Measurements from ENCODE around the gene CXCR4. TPM values are rescaled to one million over a fixed set of nuclear protein-coding genes. Genes with fewer than 3 reads are reported as not detected.

Gene CXCR4
- total and polyA plus RNA-seq, 2 experiments from 2014 or later = 2.1 TPM

- no peaks in the 10 kb centered on the region for H3K9me2 ChIP-seq (ENCODE audit: insufficient read depth)
- no peaks in the 10 kb centered on the region for H3K4me1 ChIP-seq (ENCODE audit: insufficient read depth)
- no peaks in the 10 kb centered on the region for H3K36me3 Mint-ChIP-seq (ENCODE audit: low read depth)
- peak overlapping the region; percentile 54; the same call in 1 of the 2 replicates for H2AFZ ChIP-seq
- H3K9me3 Mint-ChIP-seq = no peaks in the 10 kb centered on the region
- TF ChIP-seq ZNF114 (CRISPR knock-in tag; IDR thresholded peaks at IDR 0.05) = no peak
- no peak for TF ChIP-seq EZH2 (IDR thresholded peaks at IDR 0.05; ENCODE audit: low read depth, unreplicated experiment)
- TF ChIP-seq ZNF462 (CRISPR knock-in tag; IDR thresholded peaks at IDR 0.05) = no peak
- TF ChIP-seq REST (IDR thresholded peaks at IDR 0.05; ENCODE audit: unreplicated experiment) = no peak
- no peak for TF ChIP-seq EZH2phosphoT487 (IDR thresholded peaks at IDR 0.05; ENCODE audit: unreplicated experiment)
- TF ChIP-seq ETS1 (IDR thresholded peaks at IDR 0.05) = no peak
- no peak for TF ChIP-seq STAT1 (IDR thresholded peaks at IDR 0.05; ENCODE audit: unreplicated experiment)
- TF ChIP-seq NANOG (IDR thresholded peaks at IDR 0.05; ENCODE audit: borderline replicate concordance) = no peak
- TF ChIP-seq CREB1 (CRISPR knock-in tag; IDR thresholded peaks at IDR 0.05; ENCODE audit: low read depth) = no peak
- no peak for TF ChIP-seq CTCF (conservative IDR thresholded peaks at IDR 0.05; ENCODE audit: low read depth in 2 of 2)
- no peak for TF ChIP-seq ZNF331 (CRISPR knock-in tag; IDR thresholded peaks at IDR 0.05; ENCODE audit: low read depth)
- H3K4me1 Mint-ChIP-seq = no peaks in the 10 kb centered on the region
- H3K36me3 ChIP-seq (ENCODE audit: insufficient read depth) = no peaks in the 10 kb centered on the region
- ATAC-seq = no peak
- no peaks in the 10 kb centered on the region for H3K79me2 ChIP-seq (replicated peaks; ENCODE audit: insufficient read depth)
- H3K27ac Mint-ChIP-seq = no peak overlapping the region
- H3K4me2 ChIP-seq = no peak overlapping the region
- no peak overlapping the region for H3K4me3 Mint-ChIP-seq
- no peaks in the 10 kb centered on the region for H4K20me1 ChIP-seq (replicated peaks; ENCODE audit: insufficient read depth)
- no peak for DNase-seq (ENCODE audit: low spot score)
- no peaks in the 10 kb centered on the region for H3F3A ChIP-seq (replicated peaks; ENCODE audit: low read depth)
- H3K27ac ChIP-seq (ENCODE audit: low read depth) = no peak overlapping the region
- H3K27me3 ChIP-seq (ENCODE audit: insufficient read depth) = no peaks in the 10 kb centered on the region
- peaks cover 2% of the 10 kb centered on the region for H3K27me3 Mint-ChIP-seq (ENCODE audit: insufficient read depth, low read depth, poor library complexity)
- no peak overlapping the region for H3K4me3 ChIP-seq
Measured at GRCh38 chr2:136104977-136105376, 13.0 kb downstream of the CXCR4 start.
